NOMO-1 treated with DMSO at 0.1 percent for 48 hours (cell line): ENCODE data around the gene MAN2A2.
A peak's percentile ranks its signal among the peaks of the same experiment; 100 is the strongest.
"Not testable (repeated sequence)": the region's sequence is repeated elsewhere in the genome, so short reads cannot be mapped to it uniquely, and the experiment has no call there.

Experiments
- DNase-seq: peaks from one replicate; lab custom pipeline; 2025; ENCODE audit not compliant: unreplicated experiment; lab: John Stamatoyannopoulos, UW

MAN2A2 gene

DNA sequence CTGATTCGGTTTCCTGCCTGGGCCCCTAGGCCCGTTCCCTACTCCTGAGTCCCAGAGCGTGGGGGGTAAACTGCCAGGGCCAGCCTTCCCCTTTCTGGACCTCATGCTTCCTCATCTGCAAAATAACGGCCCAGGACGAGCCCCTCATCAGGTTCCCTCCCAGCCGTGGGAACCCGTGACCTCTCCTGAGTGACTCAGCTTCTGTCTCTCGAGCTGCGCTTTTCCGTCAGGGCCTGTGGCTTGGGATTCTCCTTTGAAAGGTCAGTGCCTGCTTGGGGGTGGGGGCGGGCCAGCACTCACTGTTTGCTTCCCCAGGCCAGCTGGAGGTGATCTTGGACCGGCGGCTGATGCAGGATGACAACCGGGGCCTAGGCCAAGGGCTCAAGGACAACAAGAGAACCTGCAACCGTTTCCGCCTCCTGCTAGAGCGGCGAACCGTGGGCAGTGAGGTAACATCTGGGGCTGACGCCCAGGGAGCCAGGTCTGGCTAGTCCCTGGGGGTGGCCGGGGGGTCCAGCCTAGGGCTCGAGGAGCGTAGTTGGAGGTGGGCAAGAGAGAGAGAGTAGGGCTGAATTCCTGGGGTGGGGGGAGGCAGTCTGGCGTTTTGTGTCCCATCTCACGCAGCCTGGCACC is 12.8 kb downstream of the MAN2A2 start:
- peak; percentile 81 for DNase-seq

DNA sequence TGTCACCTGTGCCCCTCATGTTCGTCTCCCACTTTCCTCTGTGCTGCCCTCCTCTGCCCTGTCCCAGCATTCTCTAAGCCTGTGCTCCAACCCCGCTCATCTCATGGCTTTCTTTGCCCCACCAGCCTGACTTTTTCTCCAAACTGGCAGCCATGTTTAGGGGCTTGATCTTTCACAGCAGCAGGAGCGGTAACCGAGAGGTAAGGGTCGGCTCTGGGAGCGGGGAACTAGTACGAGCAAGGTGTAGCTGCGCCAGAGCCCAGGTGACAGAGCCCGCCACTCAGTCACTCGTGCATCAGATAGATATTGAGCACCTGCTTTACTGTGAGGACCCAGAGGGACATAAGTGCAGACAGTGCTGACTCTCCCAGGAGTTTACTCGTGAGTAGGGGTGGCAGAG is 13.4 kb downstream of the MAN2A2 start:
- no peak for DNase-seq

DNA sequence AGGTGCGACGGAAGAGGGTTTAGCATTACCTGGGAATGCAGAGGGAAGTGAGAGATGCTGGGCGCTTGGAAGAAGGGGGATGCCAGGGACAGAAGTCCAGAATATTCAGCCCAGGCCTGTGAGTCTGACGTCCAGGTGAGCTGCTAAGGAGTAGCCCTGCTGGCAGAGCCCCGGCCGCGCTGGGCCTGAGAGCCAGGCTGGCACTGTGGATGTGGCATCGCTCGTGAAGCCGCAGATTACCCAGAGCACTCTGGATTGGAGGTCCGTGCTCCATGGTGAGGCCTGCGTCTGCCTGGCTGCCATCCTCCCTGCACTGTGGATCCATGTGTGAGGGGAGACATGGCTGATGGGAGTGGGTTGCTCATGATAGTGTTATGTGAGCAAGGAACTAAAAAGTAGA is 14.5 kb downstream of the MAN2A2 start:
- DNase-seq = no peak

DNA sequence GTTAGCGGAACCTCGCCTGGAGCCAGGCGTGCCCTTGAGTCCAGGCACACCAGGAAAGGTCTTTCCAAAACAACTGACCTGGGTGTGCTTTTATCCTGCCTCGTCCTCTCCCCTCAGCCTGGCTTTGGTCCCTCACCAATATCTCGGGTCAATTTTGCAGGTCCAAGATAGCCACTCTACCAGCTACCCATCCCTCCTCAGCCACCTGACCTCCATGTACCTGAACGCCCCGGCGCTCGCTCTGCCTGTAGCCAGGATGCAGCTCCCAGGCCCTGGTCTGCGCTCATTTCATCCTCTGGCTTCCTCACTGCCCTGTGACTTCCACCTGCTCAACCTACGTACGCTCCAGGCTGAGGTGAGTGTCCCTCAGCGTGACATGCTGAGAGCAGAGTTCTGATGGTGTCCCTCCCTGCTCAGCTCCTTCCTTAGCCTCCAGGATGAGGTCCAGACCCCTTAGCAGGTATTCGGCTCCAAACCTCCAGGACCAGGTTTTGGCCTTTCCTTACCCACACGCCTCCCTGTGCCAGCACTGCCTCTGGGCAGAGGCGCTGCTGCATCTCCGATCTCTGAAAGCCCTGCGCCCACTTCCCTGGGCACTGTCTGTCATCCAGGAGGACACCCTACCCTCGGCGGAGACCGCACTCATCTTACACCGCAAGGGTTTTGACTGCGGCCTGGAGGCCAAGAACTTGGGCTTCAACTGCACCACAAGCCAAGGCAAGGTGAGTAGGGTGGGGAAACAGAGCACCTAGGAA is 15.1 kb downstream of the MAN2A2 start:
- no peak for DNase-seq

DNA sequence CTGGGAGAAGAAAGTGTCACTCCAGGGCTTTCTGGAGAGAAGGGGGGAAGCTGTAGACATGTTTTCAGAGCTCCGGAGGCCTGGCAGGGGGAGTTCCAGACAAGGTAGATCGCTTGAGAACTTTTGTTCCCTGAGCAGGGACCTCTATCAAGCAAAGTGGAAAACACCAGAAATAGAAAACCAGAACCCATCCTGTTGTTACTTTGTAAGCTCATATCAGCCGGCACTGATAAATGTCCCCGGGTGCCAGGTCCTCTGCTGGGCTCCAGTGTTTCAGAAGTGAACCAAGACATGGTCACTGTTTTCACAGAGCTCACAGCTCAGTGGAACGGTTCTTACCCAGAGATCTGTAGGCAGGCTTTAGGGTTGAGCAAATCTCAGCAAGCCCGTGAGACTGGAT is 15.7 kb downstream of the MAN2A2 start:
- DNase-seq = no peak

DNA sequence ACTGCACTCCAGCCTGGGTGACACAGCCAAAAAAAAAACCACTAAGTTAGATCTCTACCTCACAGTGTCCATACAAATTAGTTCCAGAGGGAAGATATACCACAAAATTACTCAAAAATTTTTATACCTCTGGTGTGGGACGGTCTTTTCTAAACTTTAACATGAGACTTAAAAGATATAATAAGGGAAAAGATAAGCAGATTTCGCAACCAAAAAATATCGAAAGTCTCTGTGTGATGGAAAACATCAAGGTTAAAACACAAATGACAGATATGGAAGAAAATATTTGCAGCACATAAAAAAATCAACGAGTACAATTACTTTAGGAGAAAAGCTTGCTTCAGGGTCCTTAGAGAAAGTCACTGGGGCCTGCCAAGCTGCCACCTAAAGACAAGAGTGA is 18.8 kb downstream of the MAN2A2 start:
- no peak for DNase-seq

DNA sequence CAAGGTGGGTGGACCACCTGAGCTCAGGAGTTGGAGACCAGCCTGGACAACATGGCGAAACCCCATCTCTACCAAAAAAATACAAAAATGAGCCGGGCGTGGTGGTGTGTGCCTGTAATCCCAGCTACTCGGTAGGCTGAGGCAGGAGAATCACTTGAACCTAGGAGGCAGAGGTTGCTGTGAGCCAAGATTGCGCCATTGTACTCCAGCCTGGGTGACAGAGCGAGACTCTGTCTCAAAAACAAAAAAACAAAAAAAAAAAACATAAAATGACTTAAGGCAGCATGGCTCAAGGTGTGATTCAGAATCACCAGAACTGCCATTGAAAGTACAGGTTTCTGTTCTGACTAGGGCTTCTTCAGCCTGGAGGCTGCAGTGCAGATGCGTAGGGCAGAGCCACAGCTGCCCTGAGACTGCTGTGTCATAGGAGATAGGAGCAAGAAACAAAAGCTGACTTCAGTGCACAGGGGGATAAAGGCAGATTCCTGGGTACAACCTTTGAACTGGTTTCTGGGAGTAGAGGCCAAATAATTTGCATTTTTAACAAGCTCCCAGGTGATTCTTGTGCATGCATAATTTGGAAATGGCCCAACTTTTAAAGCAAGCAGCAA is 19.7 kb downstream of the MAN2A2 start:
- not testable (repeated sequence) for DNase-seq

DNA sequence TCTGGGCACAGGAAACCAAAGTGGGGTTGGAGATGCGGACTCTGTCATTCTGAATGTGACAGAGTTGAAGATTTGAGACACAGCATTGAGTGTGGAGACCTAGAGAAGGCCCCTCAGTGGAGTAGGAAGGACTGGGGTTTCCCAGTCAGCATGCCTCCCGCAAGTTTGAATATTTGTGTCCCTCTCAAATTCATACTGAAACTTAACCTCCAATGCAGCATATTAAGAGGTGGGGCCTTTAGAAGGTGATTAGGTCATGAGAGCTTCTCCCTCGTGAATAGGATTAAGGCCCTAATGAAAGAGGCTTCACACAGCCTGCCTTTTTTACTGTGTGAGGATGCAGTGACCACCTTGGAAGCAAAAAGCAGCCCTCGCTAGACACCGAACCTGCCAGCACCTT is 21.3 kb downstream of the MAN2A2 start:
- DNase-seq = no peak

DNA sequence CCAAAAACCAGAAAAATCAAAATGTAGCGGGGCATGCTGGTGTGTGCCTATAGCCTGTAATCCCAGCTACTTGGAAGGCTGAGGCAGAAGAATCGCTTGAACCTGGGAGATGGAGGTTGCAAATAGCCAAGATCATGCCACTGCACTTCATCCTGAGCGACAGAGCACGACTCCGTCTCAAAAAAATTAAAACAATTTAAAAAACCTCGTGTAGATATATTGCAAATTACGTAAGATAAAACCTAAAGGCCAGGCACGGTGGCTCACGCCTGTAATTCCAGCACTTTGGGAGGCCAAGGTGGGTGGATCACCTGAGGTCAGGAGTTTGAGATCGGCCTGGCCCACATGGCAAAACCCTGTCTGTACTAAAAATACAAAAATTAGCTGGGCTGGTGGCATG is 23.7 kb downstream of the MAN2A2 start:
- DNase-seq = not testable (repeated sequence)

DNA sequence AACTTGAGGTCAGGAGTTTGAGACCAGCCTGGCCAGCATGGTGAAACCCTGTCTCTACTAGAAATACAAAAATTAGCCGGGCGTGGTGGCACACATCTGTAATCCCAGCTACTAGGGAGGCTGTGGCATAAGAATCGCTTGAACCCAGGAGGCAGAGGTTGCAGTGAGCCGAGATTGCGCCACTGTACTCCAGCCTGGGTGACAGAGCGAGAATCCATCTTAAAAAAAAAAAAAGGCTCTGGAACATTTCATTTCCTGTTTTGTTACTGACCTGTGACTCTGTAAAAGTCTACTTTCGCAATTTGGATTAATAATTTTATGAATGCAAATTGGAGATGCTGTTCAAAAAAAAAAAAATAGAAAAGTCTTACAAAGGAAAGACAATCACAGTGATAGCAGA is 25.0 kb downstream of the MAN2A2 start:
- DNase-seq = peak; percentile 45

DNA sequence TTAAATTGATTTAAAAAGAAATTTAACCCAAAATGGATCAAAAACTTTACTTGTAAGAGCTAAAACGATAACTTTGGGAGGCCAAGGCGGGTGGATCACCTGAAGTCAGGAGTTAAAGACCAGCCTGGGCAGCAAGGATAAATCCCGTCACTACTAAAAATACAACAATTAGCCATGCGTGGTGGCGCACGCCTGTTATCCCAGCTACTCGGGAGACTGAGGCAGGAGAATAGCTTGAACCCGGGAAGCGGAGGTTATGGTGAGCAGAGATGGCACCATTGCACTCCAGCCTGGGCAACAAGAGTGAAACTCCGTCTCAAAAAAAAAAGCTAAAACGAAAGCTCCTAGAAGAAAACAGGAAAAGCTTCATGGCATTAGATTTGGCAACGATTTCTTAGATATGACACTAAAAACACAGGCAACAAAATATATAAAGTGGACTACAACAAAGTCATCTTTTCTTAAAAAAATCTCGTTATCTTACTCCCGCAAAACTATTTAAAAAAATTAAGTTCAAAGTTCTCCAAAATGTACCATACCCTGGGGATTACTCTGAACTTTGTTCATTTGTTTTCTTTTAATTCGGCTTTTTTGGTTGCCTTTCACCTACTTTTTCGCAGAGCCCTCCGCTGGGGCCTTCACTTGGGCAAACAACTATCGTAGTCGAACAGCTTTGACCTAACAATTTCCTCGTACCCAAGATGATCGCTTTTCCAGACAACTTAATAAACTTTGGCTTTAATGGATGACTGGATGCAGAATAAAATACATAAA is 26.3 kb downstream of the MAN2A2 start:
- DNase-seq = no peak

DNA sequence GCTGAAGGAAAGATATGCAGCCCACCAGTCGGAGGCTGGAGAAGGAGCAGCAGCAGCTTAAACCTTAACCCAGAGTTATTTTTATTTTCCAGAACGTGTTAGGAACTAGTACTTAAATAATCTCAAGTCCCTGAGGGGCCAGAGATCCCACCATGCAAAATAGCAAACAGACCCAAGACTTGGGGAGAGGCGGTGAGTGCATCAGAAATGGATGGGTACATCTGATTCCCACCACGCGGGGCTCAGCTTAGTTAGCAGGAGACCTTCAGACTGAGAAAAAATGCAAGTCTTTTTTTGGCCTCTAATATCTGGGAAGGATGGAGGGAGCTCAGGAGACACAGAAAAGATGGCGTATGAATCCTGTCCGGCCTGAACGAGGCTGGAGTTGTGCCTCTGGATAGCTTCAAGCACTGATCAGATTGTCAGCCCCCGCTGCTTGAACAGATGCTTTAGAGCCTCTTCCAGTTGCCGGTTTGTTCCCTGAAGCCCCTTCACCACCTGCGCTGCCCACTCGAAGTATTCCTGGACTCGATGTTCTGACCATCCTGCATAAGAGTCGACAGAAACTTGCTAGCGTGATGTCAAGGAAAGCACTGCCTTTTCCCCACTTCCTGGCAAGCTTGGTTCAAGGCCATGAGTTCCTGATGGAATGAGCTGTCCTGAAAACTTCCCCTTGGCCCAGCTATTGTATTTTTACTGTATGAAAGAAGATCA is 27.9 kb downstream of the MAN2A2 start:
- no peak for DNase-seq

DNA sequence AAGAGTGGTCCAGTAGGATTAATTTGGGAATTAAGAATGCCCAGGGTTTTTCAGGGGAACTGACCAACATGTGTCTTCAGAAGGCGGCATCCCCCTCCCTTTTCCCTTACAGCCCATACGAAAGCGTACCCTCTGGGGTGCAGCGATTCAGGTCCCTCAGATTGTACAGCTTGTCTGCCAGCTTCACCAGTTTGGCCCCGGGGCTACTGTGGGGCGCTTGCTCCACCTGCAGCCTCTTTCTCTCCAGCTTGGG is 28.4 kb downstream of the MAN2A2 start:
- DNase-seq = no peak

DNA sequence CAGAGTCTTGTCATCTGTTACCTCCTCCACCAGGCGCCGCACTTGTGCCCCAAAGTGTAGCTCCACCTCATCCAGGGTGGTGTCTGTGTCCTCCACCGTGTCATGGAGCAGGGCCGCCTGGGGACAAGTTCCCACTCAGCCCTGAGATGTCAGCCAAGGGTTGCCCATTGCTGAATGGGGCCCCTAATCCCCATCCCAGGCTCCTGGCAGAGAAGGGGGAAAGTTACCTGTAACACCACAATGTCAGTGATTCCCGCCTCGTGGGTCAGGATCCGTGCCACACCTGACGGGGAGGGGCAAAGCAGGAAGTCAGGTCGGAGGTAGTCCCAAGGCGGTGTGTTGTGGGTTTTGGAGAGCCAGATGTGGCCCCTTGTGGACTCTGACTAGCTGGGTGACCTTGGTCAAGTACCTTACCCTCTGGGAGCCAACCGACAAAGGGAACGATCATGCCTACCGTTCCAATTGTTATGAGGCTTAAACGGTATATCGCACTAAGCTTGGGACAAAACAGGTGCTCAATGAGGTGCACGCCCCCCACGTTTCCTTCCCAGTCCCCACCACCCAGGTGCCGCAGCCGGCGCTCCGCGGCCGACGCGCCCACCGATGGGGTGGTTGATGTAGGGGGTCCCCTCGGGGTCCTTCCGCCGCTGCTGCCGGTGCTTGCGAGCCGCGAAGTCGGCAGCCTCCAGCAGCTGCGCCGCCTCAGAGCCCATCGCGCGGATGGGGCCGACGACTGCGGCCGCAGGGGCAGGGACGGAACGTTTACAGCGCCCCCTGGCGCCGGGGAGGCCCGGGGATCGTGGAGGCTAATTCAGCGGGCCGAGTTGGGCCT is 28.9 kb downstream of the MAN2A2 start, which contains the start of gene HDDC3:
Gene HDDC3, minus strand, starts transcription at position 722 of the 832 bp plus-strand sequence. Its CDS starts 9 bp downstream, at position 713.
- peak; percentile 89 for DNase-seq

DNA sequence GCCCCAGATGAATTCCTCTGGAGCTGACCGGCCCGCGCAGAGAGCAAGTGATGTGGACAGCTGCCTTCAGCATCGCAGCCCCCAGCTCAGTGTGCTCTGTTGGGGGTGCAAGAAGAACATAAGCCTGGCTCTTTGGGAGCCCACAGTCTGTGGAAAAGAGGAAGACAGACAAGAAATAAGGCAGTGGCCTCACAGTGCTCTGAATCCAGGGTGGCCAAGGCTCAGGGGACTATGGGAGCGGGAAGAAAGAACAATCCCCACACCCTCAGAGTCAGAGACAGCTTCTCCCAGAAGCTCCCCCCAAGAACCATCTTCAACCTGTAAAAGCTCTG is 29.5 kb downstream of the MAN2A2 start:
- no peak for DNase-seq

DNA sequence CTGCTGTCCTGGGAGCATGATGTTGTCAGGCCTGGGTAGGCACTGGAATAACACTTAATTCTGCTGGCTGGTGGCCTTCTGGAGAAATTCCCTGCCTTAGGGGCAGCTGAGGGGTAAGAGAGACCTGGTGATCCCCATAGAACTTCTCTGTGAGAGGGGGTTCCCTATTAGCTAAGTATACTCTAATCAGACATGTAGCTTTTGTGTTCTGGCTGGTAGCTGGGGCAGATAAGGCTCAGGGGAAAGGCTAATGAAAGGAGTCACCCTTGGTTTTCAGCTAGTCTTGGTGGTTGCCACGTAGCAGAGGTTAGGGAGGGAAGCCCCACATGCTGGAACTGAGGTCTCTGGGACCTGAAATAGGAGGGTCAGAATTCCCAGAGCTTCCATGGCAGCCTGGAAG is 30.2 kb downstream of the MAN2A2 start:
- no peak for DNase-seq

DNA sequence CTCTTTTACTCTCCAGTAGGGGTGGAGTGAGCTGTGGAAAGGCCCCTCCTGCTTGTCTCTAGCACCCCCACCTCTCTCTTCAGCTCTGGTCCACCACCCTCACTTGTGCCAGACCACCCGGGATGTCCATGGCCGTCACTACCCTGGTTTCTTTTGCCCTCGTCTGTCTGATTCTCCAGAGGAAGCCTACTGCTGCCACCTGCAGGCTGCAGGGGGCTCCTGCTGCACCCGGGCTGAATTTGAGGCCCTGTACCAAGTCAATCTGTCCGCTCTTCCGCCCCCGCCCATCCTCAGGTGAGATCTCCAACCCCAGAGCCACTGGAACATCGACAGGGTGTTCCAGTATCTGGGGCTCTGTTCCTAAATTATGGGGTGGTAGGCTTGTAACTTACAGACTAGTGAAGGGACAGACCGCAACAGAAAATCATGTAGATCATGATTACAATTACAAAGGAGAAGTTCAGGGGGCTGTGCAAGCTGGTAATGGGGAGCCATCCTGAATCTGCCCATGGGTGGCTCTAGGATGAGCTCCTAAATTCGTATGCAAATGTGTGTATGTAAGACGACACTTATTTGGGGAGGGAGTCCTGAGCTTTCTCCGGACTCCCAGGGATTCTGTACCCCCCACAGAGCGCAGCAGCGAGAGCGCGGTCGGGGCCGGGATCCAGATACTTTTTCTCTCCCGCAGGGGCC is 31.3 kb downstream of the MAN2A2 start:
- DNase-seq = peak; percentile 83

DNA sequence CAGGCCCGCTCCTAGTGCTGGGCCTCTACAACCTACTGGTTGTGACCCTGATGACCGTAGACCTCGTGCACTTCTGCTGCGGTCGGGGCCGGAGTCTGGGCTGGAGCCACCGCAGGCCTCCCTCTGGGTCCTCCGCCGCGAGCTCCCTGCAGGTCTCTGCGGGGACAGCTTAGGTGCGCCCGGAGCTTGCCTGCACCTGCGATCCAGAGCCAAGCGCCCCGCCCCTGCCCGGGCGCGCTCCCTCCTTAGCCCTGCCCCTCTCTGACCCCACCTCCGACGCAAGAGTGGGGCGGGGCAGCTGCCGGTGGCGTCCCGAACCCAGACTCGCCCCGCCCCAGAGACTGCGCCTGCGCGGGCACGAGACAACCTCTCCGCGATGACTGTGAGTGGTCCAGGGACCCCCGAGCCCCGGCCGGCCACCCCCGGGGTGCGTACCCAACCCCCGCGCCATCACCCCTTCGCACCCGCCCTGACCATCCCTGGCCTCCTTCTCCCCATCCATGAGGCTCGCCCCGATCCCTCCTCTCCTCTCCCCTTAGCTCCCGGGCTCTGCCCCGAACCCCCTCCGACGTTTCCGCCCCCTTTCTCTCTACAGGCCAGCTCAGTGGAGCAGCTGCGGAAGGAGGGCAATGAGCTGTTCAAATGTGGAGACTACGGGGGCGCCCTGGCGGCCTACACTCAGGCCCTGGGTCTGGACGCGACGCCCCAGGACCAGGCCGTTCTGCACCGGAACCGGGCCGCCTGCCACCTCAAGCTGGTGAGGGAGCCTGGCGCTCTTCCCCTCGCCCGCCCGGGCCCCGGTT is 32.0 kb downstream of the MAN2A2 start, which contains the start of gene UNC45A:
Gene UNC45A, plus strand, starts transcription at position 337 of the 803 bp plus-strand sequence. Its CDS starts 40 bp downstream, at position 377.
- peak; percentile 74 for DNase-seq

DNA sequence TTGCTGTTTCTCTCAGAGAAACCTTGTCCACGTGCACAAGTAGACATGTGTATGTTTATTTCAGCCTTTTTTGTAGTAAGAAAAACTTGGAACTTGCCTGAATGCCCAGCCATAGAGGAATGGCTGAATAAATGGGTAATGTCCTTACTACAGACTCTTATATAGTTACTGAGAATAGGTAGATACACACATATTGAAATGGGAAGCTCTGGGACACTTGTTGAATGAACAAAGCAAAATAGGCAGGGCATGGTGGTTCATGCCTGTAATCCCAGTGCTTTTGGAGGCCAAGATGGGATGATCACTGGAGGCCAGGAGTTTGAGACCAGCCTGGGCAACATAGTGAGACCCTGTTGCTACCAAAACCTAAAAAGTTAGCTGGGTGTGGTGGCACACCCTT is 33.7 kb downstream of the MAN2A2 start:
- no peak for DNase-seq
